H9 (cell line): ENCODE measurements around the gene FABP1. TPM values are rescaled to one million over a fixed set of nuclear protein-coding genes. Genes with fewer than 3 reads are reported as not detected.

ENCODE experiments used
- DNase-seq: peaks from one replicate; pipeline ENCODE4 v3.0.0-alpha.2; 2017
- H2AFZ ChIP-seq: one replicate; pipeline ENCODE4 v1.6.1; 2013; ENCODE audit warnings: mild to moderate bottlenecking, low read length, control low read depth, moderate library complexity
- H2AK5ac ChIP-seq: 2 replicates; pipeline ENCODE4 v1.6.1; 2013; ENCODE audit warnings: low read length, control low read depth, mixed read lengths; ENCODE audit not compliant: insufficient read length
- H2BK120ac ChIP-seq: one replicate; pipeline ENCODE4 v1.6.1; 2013; ENCODE audit warnings: low read depth, mild to moderate bottlenecking, low read length, control low read depth, inconsistent platforms; ENCODE audit not compliant: poor library complexity, severe bottlenecking
- H2BK12ac ChIP-seq: 2 replicates; pipeline ENCODE4 v1.6.1; 2013; ENCODE audit warnings: low read length, control low read depth, mixed read lengths, low read depth; ENCODE audit not compliant: insufficient read length
- H2BK15ac ChIP-seq: 2 replicates; pipeline ENCODE4 v1.6.1; 2013; ENCODE audit warnings: low read depth, low read length, control low read depth
- H2BK20ac ChIP-seq: one replicate; pipeline ENCODE4 v1.6.1; 2013; ENCODE audit warnings: low read depth, mild to moderate bottlenecking, low read length, control low read depth, inconsistent platforms; ENCODE audit not compliant: poor library complexity, severe bottlenecking
- H2BK5ac ChIP-seq: 2 replicates; pipeline ENCODE4 v1.6.1; 2013; ENCODE audit warnings: low read length, control low read depth, mixed read lengths; ENCODE audit not compliant: insufficient read length
- H3K14ac ChIP-seq: 2 replicates; pipeline ENCODE4 v1.6.1; 2013; ENCODE audit warnings: low read length, control low read depth; ENCODE audit not compliant: insufficient read depth
- H3K18ac ChIP-seq: 2 replicates; pipeline ENCODE4 v1.6.1; 2013; ENCODE audit warnings: low read depth, mild to moderate bottlenecking, mixed read lengths, low read length, control low read depth; ENCODE audit not compliant: insufficient read length
- H3K23ac ChIP-seq: 2 replicates; pipeline ENCODE4 v1.6.1; 2013; ENCODE audit warnings: low read length, control low read depth, mixed read lengths, low read depth; ENCODE audit not compliant: insufficient read length
- H3K23me2 ChIP-seq: 2 replicates; pipeline ENCODE4 v1.6.1; 2013; ENCODE audit warnings: low read depth, mild to moderate bottlenecking, mixed read lengths, low read length, control low read depth; ENCODE audit not compliant: insufficient read length, poor library complexity, severe bottlenecking
- H3K27ac ChIP-seq: 2 replicates; pipeline ENCODE4 v1.5.1; 2013; ENCODE audit warnings: low read length, control low read depth, mixed read lengths, low read depth; ENCODE audit not compliant: insufficient read length
- H3K27me3 ChIP-seq: 2 replicates; pipeline ENCODE4 v1.6.1; 2013; ENCODE audit warnings: low read length, control low read depth, inconsistent platforms; ENCODE audit not compliant: insufficient read depth
- H3K4ac ChIP-seq: 2 replicates; pipeline ENCODE4 v1.6.1; 2013; ENCODE audit warnings: low read depth, mild to moderate bottlenecking, control low read depth, inconsistent platforms, low read length, moderate library complexity
- H3K4me1 ChIP-seq: 2 replicates; pipeline ENCODE4 v1.6.1; 2013; ENCODE audit warnings: low read length, control low read depth, inconsistent platforms; ENCODE audit not compliant: insufficient read depth
- H3K4me2 ChIP-seq: 2 replicates; pipeline ENCODE4 v1.6.1; 2013; ENCODE audit warnings: low read length, control low read depth, mixed read lengths; ENCODE audit not compliant: insufficient read length, insufficient read depth
- H3K56ac ChIP-seq: 2 replicates; pipeline ENCODE4 v1.6.1; 2013; ENCODE audit warnings: low read depth, mild to moderate bottlenecking, mixed read lengths, low read length, control low read depth; ENCODE audit not compliant: insufficient read length
- H3K79me1 ChIP-seq: 2 replicates; pipeline ENCODE4 v1.6.1; 2013; ENCODE audit warnings: low read depth, mild to moderate bottlenecking, moderate library complexity, low read length, control low read depth, inconsistent platforms; ENCODE audit not compliant: insufficient read depth, poor library complexity, severe bottlenecking
- H3K79me2 ChIP-seq: 2 replicates; pipeline ENCODE4 v1.6.1; 2013; ENCODE audit warnings: low read length, control low read depth, inconsistent platforms; ENCODE audit not compliant: insufficient read depth
- H3K9ac ChIP-seq: 2 replicates; pipeline ENCODE4 v1.6.1; 2013; ENCODE audit warnings: low read length, control low read depth, mixed read lengths; ENCODE audit not compliant: insufficient read length; ENCODE audit errors: extremely low read depth
- H3K9me3 ChIP-seq: one replicate; pipeline ENCODE4 v1.6.1; 2013; ENCODE audit warnings: low read depth, low read length, inconsistent platforms; ENCODE audit not compliant: control insufficient read depth
- H3T11ph ChIP-seq: one replicate; pipeline ENCODE4 v1.6.1; 2013; ENCODE audit warnings: mild to moderate bottlenecking, low read length, control low read depth, inconsistent platforms
- H4K20me1 ChIP-seq: one replicate; pipeline ENCODE4 v1.6.1; 2013; ENCODE audit not compliant: control insufficient read depth, insufficient read length, insufficient read depth
- H4K5ac ChIP-seq: 2 replicates; pipeline ENCODE4 v1.6.1; 2013; ENCODE audit warnings: low read depth, mild to moderate bottlenecking, mixed read lengths, low read length, control low read depth; ENCODE audit not compliant: insufficient read length
- H4K8ac ChIP-seq: replicated peaks from 2 replicates; pipeline ENCODE4 v1.6.1; 2013; ENCODE audit warnings: low read length, control low read depth, mixed read lengths, low read depth; ENCODE audit not compliant: insufficient read length
- H4K91ac ChIP-seq: 2 replicates; pipeline ENCODE4 v1.6.1; 2013; ENCODE audit warnings: low read depth, mild to moderate bottlenecking, moderate library complexity, mixed read lengths, low read length, control low read depth; ENCODE audit not compliant: insufficient read length
- H3K27ac Mint-ChIP-seq, 3 experiments: 2 replicates in 2 of 3; 3 replicates in 1 of 3; pipeline ENCODE4 v1.8.0; 2020 to 2021; ENCODE audit warnings: mixed read lengths in 3 of 3, mild to moderate bottlenecking in 1 of 3, moderate library complexity in 1 of 3
- H3K27me3 Mint-ChIP-seq: 2 replicates; pipeline ENCODE4 v1.8.0; 2021; ENCODE audit warnings: low read depth, mild to moderate bottlenecking, moderate library complexity, mixed read lengths
- H3K36me3 Mint-ChIP-seq, 3 experiments: 2 replicates in 2 of 3; 3 replicates in 1 of 3; pipeline ENCODE4 v1.8.0; 2020 to 2021; ENCODE audit warnings: low read depth in 3 of 3, mixed read lengths in 3 of 3; ENCODE audit not compliant: insufficient read depth in 1 of 3
- H3K4me1 Mint-ChIP-seq, 2 experiments: 2 replicates each; pipeline ENCODE4 v1.8.0; 2020; ENCODE audit warnings: mixed read lengths in 2 of 2
- H3K4me3 Mint-ChIP-seq, 2 experiments: 2 replicates in 1 of 2; 3 replicates in 1 of 2; pipeline ENCODE4 v1.8.0; 2020 to 2021; ENCODE audit warnings: mild to moderate bottlenecking in 2 of 2, mixed read lengths in 2 of 2, moderate library complexity in 1 of 2
- H3K9me3 Mint-ChIP-seq, 2 experiments: 2 replicates in 1 of 2; 3 replicates in 1 of 2; pipeline ENCODE4 v1.8.0; 2020; ENCODE audit warnings: mild to moderate bottlenecking in 2 of 2, mixed read lengths in 2 of 2, moderate library complexity in 1 of 2
- WGBS: extraction: QIAGEN DNeasy Blood & Tissue Kit; methylation state at CpG from one replicate; pipeline ENCODE4 v1.1.7; 2013; ENCODE audit warnings: missing lambda C conversion rate, low lambda C conversion rate, mixed read lengths; ENCODE audit not compliant: insufficient read length; ENCODE audit errors: extremely low coverage; 5-methylcytosine and 5-hydroxymethylcytosine counted together
- total RNA-seq: library from RNA; stranded (reverse); gene quantifications from 2 replicates; pipeline ENCODE4 v1.2.1, GENCODE V29; 2021
- TF ChIP-seq, protein P1 (sequence below): fragments of 200-600 bp; sonication (generic); conservative IDR thresholded peaks from 3 replicates; pipeline ENCODE4 v1.8.0; 2021; ENCODE audit warnings: antibody characterized with exemption, mild to moderate bottlenecking

The FABP1 gene
- total RNA-seq, 1 experiment from 2014 or later = not detected

DNA sequence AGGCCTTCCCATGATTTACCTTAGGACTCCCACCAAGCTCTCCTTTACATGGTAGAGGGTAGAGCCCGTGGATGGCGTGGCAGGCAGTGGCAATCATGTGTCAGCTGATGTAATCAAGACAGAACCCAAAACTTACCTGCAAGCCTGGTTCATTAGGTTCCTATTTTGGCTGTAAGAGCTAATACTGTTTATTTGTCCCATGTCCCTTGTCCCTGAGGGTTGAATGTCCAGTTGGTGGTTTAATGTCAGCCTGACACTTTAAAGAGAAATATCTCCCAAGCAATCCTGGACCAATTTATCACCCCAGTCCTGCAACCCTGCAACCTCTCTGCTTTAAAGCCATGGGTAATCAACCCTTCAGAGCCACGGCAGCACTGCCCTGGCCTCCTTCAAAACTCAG is 6.0 kb upstream of the FABP1 start:
- Histone ChIP-seq H2BK12ac (no peak overlapping the region), H4K5ac (no peak overlapping the region)

More for the DNA sequence above, 6.0 kb upstream of the FABP1 start:
- Mint-ChIP-seq H3K9me3 (no peaks in the 10 kb centered on the region), H3K36me3 (no peaks in the 10 kb centered on the region), H3K27ac (no peak overlapping the region), H3K27me3 (peaks cover 17% of the 10 kb centered on the region), H3K4me1 (peaks cover 0 to 4% of the 10 kb centered on the region in 2 experiments; a peak in 2 of 4 replicates), H3K4me3 (no peak overlapping the region)
- Histone ChIP-seq H4K8ac (no peak overlapping the region), H3K4me1 (no peaks in the 10 kb centered on the region), H2BK20ac (no peak overlapping the region), H3K56ac (no peak overlapping the region), H3K27ac (no peak overlapping the region), H2BK120ac (no peak overlapping the region), H4K20me1 (no peaks in the 10 kb centered on the region), H3K9me3 (no peaks in the 10 kb centered on the region), H3K4me2 (no peak overlapping the region), H3K27me3 (no peaks in the 10 kb centered on the region), H4K91ac (no peak overlapping the region), H2BK5ac (no peak overlapping the region), H2AFZ (no peak overlapping the region), H2AK5ac (no peak overlapping the region), H3K23ac (no peak overlapping the region), H3K23me2 (no peaks in the 10 kb centered on the region), H3K79me2 (no peaks in the 10 kb centered on the region), H2BK15ac (no peak overlapping the region), H3K9ac (no peak overlapping the region), H3K14ac (no peak overlapping the region), H3K4ac (no peak overlapping the region), H3T11ph (no peak overlapping the region), H3K18ac (no peak overlapping the region), H3K79me1 (no peaks in the 10 kb centered on the region)
- no peak for DNase-seq
- no CpG with 5 or more reads among the region's 3 CpGs for WGBS
- TF ChIP-seq, protein P1, sequence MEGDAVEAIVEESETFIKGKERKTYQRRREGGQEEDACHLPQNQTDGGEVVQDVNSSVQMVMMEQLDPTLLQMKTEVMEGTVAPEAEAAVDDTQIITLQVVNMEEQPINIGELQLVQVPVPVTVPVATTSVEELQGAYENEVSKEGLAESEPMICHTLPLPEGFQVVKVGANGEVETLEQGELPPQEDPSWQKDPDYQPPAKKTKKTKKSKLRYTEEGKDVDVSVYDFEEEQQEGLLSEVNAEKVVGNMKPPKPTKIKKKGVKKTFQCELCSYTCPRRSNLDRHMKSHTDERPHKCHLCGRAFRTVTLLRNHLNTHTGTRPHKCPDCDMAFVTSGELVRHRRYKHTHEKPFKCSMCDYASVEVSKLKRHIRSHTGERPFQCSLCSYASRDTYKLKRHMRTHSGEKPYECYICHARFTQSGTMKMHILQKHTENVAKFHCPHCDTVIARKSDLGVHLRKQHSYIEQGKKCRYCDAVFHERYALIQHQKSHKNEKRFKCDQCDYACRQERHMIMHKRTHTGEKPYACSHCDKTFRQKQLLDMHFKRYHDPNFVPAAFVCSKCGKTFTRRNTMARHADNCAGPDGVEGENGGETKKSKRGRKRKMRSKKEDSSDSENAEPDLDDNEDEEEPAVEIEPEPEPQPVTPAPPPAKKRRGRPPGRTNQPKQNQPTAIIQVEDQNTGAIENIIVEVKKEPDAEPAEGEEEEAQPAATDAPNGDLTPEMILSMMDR = no peak
